Upper lobe of left lung (tissue), 4 donors: Measurements from ENCODE around the gene PDE4D.

Experiments
- POLR2A ChIP-seq, 4 donors: fragments of 450-650 bp; IDR thresholded peaks; one replicate each; pipeline ENCODE4 v1.5.1; 2016 to 2017; ENCODE audit warnings: antibody characterized with exemption in 4 of 4, mild to moderate bottlenecking in 2 of 4
- TF ChIP-seq, protein P1 (sequence below), 6 experiments: fragments of 450-650 bp in 4 of 6; fragments of 200-600 bp in 2 of 6; sonication (generic) in 2 of 6; IDR thresholded peaks; one replicate each; pipeline ENCODE4 v1.5.1; 2016 to 2019; ENCODE audit warnings: antibody characterized with exemption in 6 of 6

DNA sequence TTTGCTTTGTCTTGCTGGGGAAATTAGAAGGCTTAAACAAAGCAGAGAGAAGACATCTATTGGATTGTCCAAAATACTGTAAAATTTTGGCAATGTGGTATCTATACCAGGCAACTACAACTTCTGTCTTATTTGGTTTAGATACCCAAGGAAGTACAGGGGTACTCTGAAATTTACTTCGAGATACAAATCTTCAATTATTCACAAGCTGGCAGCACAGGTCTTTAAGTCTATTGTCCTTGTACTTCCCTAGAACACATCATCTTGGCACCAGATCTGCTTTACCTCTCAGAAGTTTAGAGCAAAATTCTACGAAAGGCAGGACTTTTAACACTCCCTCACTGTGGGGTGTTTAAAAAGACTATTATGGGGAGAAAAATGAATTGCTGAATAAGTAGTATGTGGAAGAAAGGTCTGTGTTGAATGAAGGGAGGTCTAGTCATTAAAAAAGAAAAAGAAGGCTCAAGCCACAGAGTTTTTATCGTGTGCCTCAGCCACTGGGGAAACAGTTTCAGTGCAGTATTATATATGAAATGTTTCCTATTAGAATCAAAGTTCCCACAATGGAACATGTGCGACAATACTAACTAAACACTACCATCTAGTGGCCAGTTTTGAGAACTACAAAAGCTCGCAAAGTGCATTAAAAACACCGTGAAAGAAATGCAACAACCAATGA lies 93.7 kb downstream of the PDE4D start:
- TF ChIP-seq, protein P1, sequence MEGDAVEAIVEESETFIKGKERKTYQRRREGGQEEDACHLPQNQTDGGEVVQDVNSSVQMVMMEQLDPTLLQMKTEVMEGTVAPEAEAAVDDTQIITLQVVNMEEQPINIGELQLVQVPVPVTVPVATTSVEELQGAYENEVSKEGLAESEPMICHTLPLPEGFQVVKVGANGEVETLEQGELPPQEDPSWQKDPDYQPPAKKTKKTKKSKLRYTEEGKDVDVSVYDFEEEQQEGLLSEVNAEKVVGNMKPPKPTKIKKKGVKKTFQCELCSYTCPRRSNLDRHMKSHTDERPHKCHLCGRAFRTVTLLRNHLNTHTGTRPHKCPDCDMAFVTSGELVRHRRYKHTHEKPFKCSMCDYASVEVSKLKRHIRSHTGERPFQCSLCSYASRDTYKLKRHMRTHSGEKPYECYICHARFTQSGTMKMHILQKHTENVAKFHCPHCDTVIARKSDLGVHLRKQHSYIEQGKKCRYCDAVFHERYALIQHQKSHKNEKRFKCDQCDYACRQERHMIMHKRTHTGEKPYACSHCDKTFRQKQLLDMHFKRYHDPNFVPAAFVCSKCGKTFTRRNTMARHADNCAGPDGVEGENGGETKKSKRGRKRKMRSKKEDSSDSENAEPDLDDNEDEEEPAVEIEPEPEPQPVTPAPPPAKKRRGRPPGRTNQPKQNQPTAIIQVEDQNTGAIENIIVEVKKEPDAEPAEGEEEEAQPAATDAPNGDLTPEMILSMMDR (IDR thresholded peaks at IDR 0.05) = peak; percentile 56 to 84 (median 73)
- no peak for TF ChIP-seq POLR2A (IDR thresholded peaks at IDR 0.05)
